Neural progenitor cell (in vitro differentiated cells): ENCODE results near the gene IQCC. TPM values are rescaled to one million over a fixed set of nuclear protein-coding genes. Genes with fewer than 3 reads are reported as not detected.

ENCODE experiments used
- DNase-seq: peaks from one replicate; pipeline ENCODE4 v3.0.0-alpha.2; 2016; ENCODE audit warnings: low spot score
- H2AFZ ChIP-seq: fragments of 200-600 bp; sonication (generic); replicated peaks from 2 replicates; pipeline ENCODE4 v1.6.1; 2016; ENCODE audit warnings: antibody characterized with exemption
- H3F3A ChIP-seq: fragments of 200-600 bp; sonication (generic); 2 replicates; pipeline ENCODE4 v1.6.1; 2016; ENCODE audit warnings: antibody characterized with exemption, low read depth
- H3K27ac ChIP-seq: fragments of 200-600 bp; sonication (generic); 2 replicates; pipeline ENCODE4 v1.5.1; 2016; ENCODE audit warnings: mild to moderate bottlenecking
- H3K27me3 ChIP-seq: fragments of 200-600 bp; sonication (generic); 2 replicates; pipeline ENCODE4 v1.6.1; 2016; ENCODE audit warnings: mild to moderate bottlenecking, moderate library complexity
- H3K36me3 ChIP-seq: fragments of 200-600 bp; sonication (generic); 2 replicates; pipeline ENCODE4 v1.5.1; 2016
- H3K4me1 ChIP-seq: fragments of 200-600 bp; sonication (generic); 2 replicates; pipeline ENCODE4 v1.6.1; 2016; ENCODE audit warnings: mixed run types
- H3K4me2 ChIP-seq: fragments of 200-600 bp; sonication (generic); 2 replicates; pipeline ENCODE4 v1.6.1; 2016
- H3K4me3 ChIP-seq: fragments of 200-600 bp; sonication (generic); 2 replicates; pipeline ENCODE4 v1.5.1; 2016
- H3K79me2 ChIP-seq: fragments of 200-600 bp; sonication (generic); 2 replicates; pipeline ENCODE4 v1.6.1; 2016; ENCODE audit warnings: low read depth
- H3K9ac ChIP-seq: fragments of 200-600 bp; sonication (generic); 2 replicates; pipeline ENCODE4 v1.6.1; 2016
- H3K9me3 ChIP-seq: fragments of 200-600 bp; sonication (generic); 2 replicates; pipeline ENCODE4 v1.5.1; 2016; ENCODE audit warnings: low read depth
- H4K20me1 ChIP-seq: fragments of 200-600 bp; sonication (generic); 2 replicates; pipeline ENCODE4 v1.6.1; 2016; ENCODE audit warnings: low read depth
- H3K27ac Mint-ChIP-seq: 3 replicates; pipeline ENCODE4 v1.8.0; 2021; ENCODE audit warnings: mixed read lengths
- H3K27me3 Mint-ChIP-seq: 2 replicates; pipeline ENCODE4 v1.8.0; 2022; ENCODE audit warnings: low read depth, mild to moderate bottlenecking, inconsistent platforms, moderate library complexity, mixed read lengths; ENCODE audit not compliant: insufficient read depth
- H3K36me3 Mint-ChIP-seq: 3 replicates; pipeline ENCODE4 v1.8.0; 2021; ENCODE audit warnings: mixed read lengths
- H3K4me1 Mint-ChIP-seq: 3 replicates; pipeline ENCODE4 v1.8.0; 2021; ENCODE audit warnings: mixed read lengths
- H3K4me3 Mint-ChIP-seq: 3 replicates; pipeline ENCODE4 v1.8.0; 2021; ENCODE audit warnings: mild to moderate bottlenecking, moderate library complexity, mixed read lengths
- H3K9me3 Mint-ChIP-seq: 3 replicates; pipeline ENCODE4 v1.8.0; 2020; ENCODE audit warnings: mixed read lengths
- CTCF ChIP-seq: fragments of 200-600 bp; sonication (generic); IDR thresholded peaks from 2 replicates; pipeline ENCODE4 v1.5.1; 2017; ENCODE audit warnings: antibody characterized with exemption, mild to moderate bottlenecking
- EZH2 ChIP-seq: fragments of 200-600 bp; sonication (generic); IDR thresholded peaks from 2 replicates; pipeline ENCODE4 v1.6.1; 2017; ENCODE audit warnings: antibody characterized with exemption, mild to moderate bottlenecking, moderate library complexity
- EZH2phosphoT487 ChIP-seq: fragments of 200-600 bp; sonication (generic); IDR thresholded peaks from 2 replicates; pipeline ENCODE4 v1.6.1; 2017; ENCODE audit warnings: antibody characterized with exemption
- total RNA-seq: library from RNA; depleted of rRNA; stranded (reverse); fragments of >200 nt; gene quantifications from 2 replicates; pipeline ENCODE4 v1.2.3, GENCODE V29; 2015; ENCODE audit warnings: low replicate concordance

The IQCC gene
- total RNA-seq, 1 donor from 2014 or later, result 5.8 TPM

GRCh38 chr1:32170991-32171390 is 34.5 kb upstream of the IQCC start:
- no peak overlapping the region for H3K4me2 ChIP-seq
- H3K79me2 ChIP-seq, result no peaks in the 10 kb centered on the region
- no peaks in the 10 kb centered on the region for H4K20me1 ChIP-seq
- Mint-ChIP-seq H3K4me3 (no peak overlapping the region), H3K27me3 (peaks cover 2% of the 10 kb centered on the region), H3K27ac (no peak overlapping the region), H3K4me1 (no peaks in the 10 kb centered on the region), H3K36me3 (peaks cover 31% of the 10 kb centered on the region), H3K9me3 (no peaks in the 10 kb centered on the region)
- peaks cover 9% of the 10 kb centered on the region for H3K36me3 ChIP-seq
- H3K4me1 ChIP-seq, result no peaks in the 10 kb centered on the region
- no peak for DNase-seq
- no peaks in the 10 kb centered on the region for H3K9me3 ChIP-seq
- no peak overlapping the region for H3K4me3 ChIP-seq
- no peak overlapping the region for H3K27ac ChIP-seq
- H3K9ac ChIP-seq, result no peak overlapping the region
- H2AFZ ChIP-seq, result no peak overlapping the region
- H3F3A ChIP-seq, result peaks cover 1% of the 10 kb centered on the region
- TF ChIP-seq EZH2phosphoT487, result no peak
- TF ChIP-seq EZH2, result no peak
- no peak for TF ChIP-seq CTCF
- H3K27me3 ChIP-seq, result no peaks in the 10 kb centered on the region

DNA sequence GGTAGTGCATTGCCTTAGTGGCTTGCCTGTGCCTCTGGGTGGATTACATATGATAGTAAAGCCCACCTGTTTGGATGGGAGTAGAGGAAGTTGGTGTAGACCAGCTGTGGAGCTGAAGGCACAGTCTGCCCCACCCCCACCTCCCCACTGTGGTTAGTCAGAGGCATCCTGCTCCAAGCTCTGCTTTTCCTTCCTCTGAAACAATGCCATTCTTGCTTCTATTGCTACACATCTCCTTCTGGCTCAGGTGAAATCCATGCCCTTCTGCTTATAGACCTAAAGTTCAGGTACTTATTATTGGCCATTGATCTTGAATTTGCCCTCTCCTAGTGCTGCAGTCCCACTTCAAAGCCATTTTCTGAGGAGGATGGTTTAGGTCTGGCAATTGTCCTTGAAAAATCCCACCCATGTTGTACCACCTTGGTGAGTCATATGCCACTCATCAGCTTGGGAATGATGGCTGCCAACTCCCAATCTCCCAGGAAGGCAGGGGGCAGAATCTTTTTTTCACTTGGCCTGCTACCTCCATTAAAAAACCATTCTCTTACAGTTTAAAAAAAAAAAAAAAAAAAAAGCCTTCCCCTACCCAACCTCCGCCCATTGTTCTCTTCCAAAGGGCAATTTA is 32.7 kb upstream of the IQCC start:
- H3K4me3 ChIP-seq, result no peak overlapping the region
- Mint-ChIP-seq H3K9me3 (no peaks in the 10 kb centered on the region), H3K36me3 (peaks cover 26% of the 10 kb centered on the region), H3K4me1 (no peaks in the 10 kb centered on the region), H3K27ac (no peak overlapping the region), H3K4me3 (no peak overlapping the region), H3K27me3 (peaks cover 2% of the 10 kb centered on the region)
- no peak overlapping the region for H3K4me2 ChIP-seq
- no peaks in the 10 kb centered on the region for H3K9me3 ChIP-seq
- no peaks in the 10 kb centered on the region for H3K27me3 ChIP-seq
- no peaks in the 10 kb centered on the region for H4K20me1 ChIP-seq
- no peaks in the 10 kb centered on the region for H3K4me1 ChIP-seq
- no peak overlapping the region for H3K27ac ChIP-seq
- H2AFZ ChIP-seq, result no peak overlapping the region
- TF ChIP-seq CTCF (no peak), EZH2 (no peak), EZH2phosphoT487 (no peak)
- H3F3A ChIP-seq, result peaks cover 10% of the 10 kb centered on the region
- no peaks in the 10 kb centered on the region for H3K79me2 ChIP-seq
- no peak overlapping the region for H3K9ac ChIP-seq
- H3K36me3 ChIP-seq, result peaks cover 9% of the 10 kb centered on the region
- no peak for DNase-seq

GRCh38 chr1:32178380-32179192 is 26.9 kb upstream of the IQCC start:
- H3K36me3 Mint-ChIP-seq, result peaks cover 14% of the 10 kb centered on the region

More at GRCh38 chr1:32178380-32179192, 26.9 kb upstream of the IQCC start:
- Histone ChIP-seq H4K20me1 (peaks cover 24% of the 10 kb centered on the region), H2AFZ (peak overlapping the region; percentile 92), H3K4me2 (peak overlapping the region; percentile 99), H3K79me2 (peaks cover 36% of the 10 kb centered on the region), H3K27ac (no peak overlapping the region), H3K4me1 (peaks cover 16% of the 10 kb centered on the region), H3K36me3 (no peaks in the 10 kb centered on the region), H3K27me3 (no peaks in the 10 kb centered on the region), H3F3A (peaks cover 38% of the 10 kb centered on the region), H3K9ac (no peak overlapping the region), H3K9me3 (no peaks in the 10 kb centered on the region), H3K4me3 (peak overlapping the region; percentile 70)
- no peak for DNase-seq
- Mint-ChIP-seq H3K4me1 (peaks cover 21% of the 10 kb centered on the region), H3K4me3 (peak overlapping the region; percentile 90), H3K9me3 (no peaks in the 10 kb centered on the region), H3K27ac (peak overlapping the region; percentile 88), H3K27me3 (peaks cover 4% of the 10 kb centered on the region)
- TF ChIP-seq EZH2phosphoT487 (no peak), CTCF (no peak), EZH2 (no peak)
